Measurements from ENCODE around the gene IL10.

The IL10 gene

GRCh38 chr1:206788487-206789050 lies 16.3 kb upstream of the IL10 start:
- TF ChIP-seq, protein P1, sequence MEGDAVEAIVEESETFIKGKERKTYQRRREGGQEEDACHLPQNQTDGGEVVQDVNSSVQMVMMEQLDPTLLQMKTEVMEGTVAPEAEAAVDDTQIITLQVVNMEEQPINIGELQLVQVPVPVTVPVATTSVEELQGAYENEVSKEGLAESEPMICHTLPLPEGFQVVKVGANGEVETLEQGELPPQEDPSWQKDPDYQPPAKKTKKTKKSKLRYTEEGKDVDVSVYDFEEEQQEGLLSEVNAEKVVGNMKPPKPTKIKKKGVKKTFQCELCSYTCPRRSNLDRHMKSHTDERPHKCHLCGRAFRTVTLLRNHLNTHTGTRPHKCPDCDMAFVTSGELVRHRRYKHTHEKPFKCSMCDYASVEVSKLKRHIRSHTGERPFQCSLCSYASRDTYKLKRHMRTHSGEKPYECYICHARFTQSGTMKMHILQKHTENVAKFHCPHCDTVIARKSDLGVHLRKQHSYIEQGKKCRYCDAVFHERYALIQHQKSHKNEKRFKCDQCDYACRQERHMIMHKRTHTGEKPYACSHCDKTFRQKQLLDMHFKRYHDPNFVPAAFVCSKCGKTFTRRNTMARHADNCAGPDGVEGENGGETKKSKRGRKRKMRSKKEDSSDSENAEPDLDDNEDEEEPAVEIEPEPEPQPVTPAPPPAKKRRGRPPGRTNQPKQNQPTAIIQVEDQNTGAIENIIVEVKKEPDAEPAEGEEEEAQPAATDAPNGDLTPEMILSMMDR (IDR thresholded peaks at IDR 0.05; ENCODE audit: control extremely low read depth, extremely low read depth, low read depth, missing control alignments): no peak
- CTCF ChIA-PET: interaction anchor here (1.2 to 12.0 kb wide), 6 partner anchors 10 to 62 kb away, joined by 4 to 132 read pairs (median 8); partner anchors contain the start of genes IL10 and IL19
- no peak for DNase-seq (ENCODE audit: extremely low spot score)
- POLR2A ChIA-PET: no interaction called here

- CTCF ChIA-PET: interaction anchor here (1.1 to 12.0 kb wide), 8 partner anchors 11 to 77 kb away, joined by 3 to 132 read pairs (median 4); partner anchors contain the start of genes IL10, IL19 and IL20
- DNase-seq (ENCODE audit: extremely low spot score): no peak
- TF ChIP-seq, protein P1 (IDR thresholded peaks at IDR 0.05; ENCODE audit: control extremely low read depth, extremely low read depth, low read depth, missing control alignments): no peak
- POLR2A ChIA-PET: no interaction called here
Measured at GRCh38 chr1:206787891-206788290, 15.6 kb upstream of the IL10 start.

DNA sequence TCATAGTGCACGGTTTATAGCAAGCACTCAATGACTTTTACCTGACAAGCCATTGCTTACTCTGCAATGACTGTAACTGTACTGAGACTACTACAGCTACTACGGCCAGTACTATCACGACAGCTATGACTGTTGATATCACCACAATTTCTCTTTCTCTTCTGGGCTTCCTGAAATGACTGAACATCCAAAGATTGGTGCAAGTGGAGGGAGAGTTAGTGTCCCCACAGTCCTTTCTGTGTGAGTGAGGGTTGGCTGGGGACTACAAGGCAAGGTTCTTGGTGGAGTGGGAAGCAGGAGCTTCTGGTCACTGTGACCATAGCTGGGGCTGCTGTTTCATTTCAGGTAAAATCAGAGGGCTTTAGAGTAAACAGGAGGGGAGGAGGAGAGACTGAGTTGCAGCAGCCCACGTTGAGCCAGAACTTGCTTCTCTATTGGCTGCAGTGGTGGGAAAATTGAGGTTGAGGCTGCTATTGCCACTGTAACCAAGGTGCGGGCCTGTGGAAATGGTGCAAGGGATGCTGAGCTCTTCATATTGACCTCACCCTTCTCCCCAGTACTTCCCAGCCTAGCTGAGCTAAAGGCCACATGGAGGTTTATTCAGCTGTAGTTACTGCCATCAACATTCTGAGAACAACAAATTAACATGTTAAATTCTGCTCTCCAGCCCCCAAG lies 14.1 kb upstream of the IL10 start:
- ChIA-PET POLR2A (interaction anchor here (0.8 kb wide), 1 partner anchor 106 kb away, joined by 3 read pairs; no protein-coding TSS in a partner anchor), CTCF (interaction anchor here (1.0 to 12.0 kb wide), 15 partner anchors 9 to 128 kb away, joined by 3 to 132 read pairs (median 5); partner anchors contain the start of genes IL10 and IL19)
- TF ChIP-seq, protein P1 (IDR thresholded peaks at IDR 0.05; ENCODE audit: control extremely low read depth, extremely low read depth, low read depth, missing control alignments): no peak
- DNase-seq (ENCODE audit: extremely low spot score): no peak

DNA sequence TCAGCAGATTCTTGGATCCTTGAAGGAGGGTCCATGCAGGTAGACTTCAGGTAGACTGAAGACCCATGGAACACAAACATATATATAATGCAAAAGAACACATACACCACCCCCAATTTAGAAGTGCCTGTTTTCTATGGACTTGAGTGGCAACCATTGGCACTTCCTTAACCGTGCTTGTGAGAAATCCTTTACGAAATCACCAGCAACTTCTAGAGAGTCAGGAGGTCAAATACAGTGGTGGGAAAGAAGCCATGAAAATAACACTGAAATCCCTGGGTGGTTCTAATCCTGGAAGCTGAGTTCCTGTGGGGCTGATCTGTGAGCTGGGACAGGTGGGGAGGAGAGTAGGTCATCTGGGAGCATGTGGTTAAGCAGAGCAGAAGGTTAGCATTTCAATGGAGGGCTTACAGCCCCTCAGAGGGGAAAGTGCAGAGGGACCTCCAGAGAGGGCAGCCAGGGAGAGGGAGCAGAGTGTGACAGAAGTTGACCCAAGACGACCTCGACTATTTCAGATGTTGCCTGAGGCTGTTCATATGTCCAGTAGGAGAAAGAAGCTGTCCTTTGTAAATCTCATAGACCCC lies 13.0 kb upstream of the IL10 start:
- ChIA-PET POLR2A (no interaction called here), CTCF (interaction anchor here (1.0 to 12.0 kb wide), 13 partner anchors 12 to 197 kb away, joined by 4 to 132 read pairs (median 7); partner anchors contain the start of genes IL10 and IL19)
- TF ChIP-seq, protein P1 (IDR thresholded peaks at IDR 0.05; ENCODE audit: control extremely low read depth, extremely low read depth, low read depth, missing control alignments): no peak
- no peak for DNase-seq (ENCODE audit: extremely low spot score)

DNA sequence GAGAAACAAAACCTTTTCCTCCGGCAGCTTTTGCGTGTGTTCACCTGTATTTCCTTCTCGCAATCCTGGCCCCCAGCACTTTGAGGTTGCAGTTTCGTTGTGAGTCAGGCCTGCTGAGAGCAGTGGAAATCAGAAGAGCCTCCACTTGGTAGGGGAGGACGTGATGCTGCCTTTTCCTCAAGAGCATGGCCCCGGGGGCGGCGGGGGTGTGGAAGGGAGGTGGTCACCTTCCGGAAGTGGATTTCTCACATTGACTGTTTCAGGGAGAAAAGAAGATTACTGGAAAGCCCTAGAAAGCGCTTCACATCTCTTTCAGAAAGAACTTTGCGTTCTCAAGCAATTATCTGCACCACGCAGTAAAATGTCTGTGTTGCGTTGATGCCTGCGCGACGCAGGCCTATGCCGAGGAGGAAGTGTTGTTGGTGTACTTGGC lies 12.2 kb upstream of the IL10 start:
- ChIA-PET POLR2A (no interaction called here), CTCF (interaction anchor here (1.2 to 12.0 kb wide), 10 partner anchors 11 to 198 kb away, joined by 3 to 132 read pairs (median 4); partner anchors contain the start of genes IL10 and IL19)
- TF ChIP-seq, protein P1 (IDR thresholded peaks at IDR 0.05; ENCODE audit: control extremely low read depth, extremely low read depth, low read depth, missing control alignments): no peak
- peak; percentile 76 for DNase-seq (ENCODE audit: extremely low spot score)

- DNase-seq (ENCODE audit: extremely low spot score): no peak
- TF ChIP-seq, protein P1 (IDR thresholded peaks at IDR 0.05; ENCODE audit: control extremely low read depth, extremely low read depth, low read depth, missing control alignments): no peak
- POLR2A ChIA-PET: no interaction called here
- CTCF ChIA-PET: interaction anchor here (1.2 to 12.0 kb wide), 9 partner anchors 10 to 151 kb away, joined by 3 to 132 read pairs (median 4); partner anchors contain the start of genes IL10 and IL19
Measured at GRCh38 chr1:206783506-206783905, 11.2 kb upstream of the IL10 start.
